GM12878 (cell line): ENCODE data around the gene HTR6. TPM values are rescaled to one million over a fixed set of nuclear protein-coding genes. Genes with fewer than 3 reads are reported as not detected.

Source experiments
- ATAC-seq: fragments of 200-7000 bp; cut with Tn5 transposase; 3 replicates; pipeline ENCODE4 v1.9.1; 2020; ENCODE audit warnings: mild to moderate bottlenecking, moderate library complexity
- BruUV-seq: library from RNA; stranded (reverse); fragments of 400-500 nt; replicated peaks from 2 replicates; lab custom pipeline; 2021; lab: Mats Ljungman, UMichigan
- CTCF ChIA-PET: fragments of 300-600 bp; sonication (Branson Sonifier 250); formaldehyde crosslinking; extraction: SDS; loops from one replicate; lab custom pipeline; 2021; ENCODE audit warnings: inconsistent platforms; lab: Yijun Ruan, JAX
- POLR2A ChIA-PET: fragments of 350-600 bp; formaldehyde crosslinking; extraction: SDS; loops from one replicate; lab custom pipeline; 2021; ENCODE audit warnings: inconsistent platforms; lab: Charles Lee
- RAD21 ChIA-PET: fragments of 300-600 bp; sonication (Branson Sonifier 250); formaldehyde crosslinking; loops from one replicate; lab custom pipeline; 2023; ENCODE audit warnings: antibody characterized with exemption; ENCODE audit not compliant: unreplicated experiment; lab: Charles Lee
- SMC1A ChIA-PET: fragments of 300-600 bp; sonication (Branson Sonifier 250); formaldehyde crosslinking; loops from one replicate; lab custom pipeline; 2023; ENCODE audit not compliant: unreplicated experiment, uncharacterized antibody; lab: Charles Lee
- DNase-seq: peaks from one replicate; pipeline ENCODE4 v3.0.0-alpha.2; 2011; ENCODE audit warnings: low read depth, low spot score
- FAIRE-seq: peaks from 3 replicates; lab custom pipeline; 2011; peaks lifted over from hg19 to GRCh38; lab: Jason Lieb, UNC
- H2AFZ ChIP-seq: 2 replicates; pipeline ENCODE4 v1.6.0; 2011; ENCODE audit warnings: low read depth, low read length, control low read depth; ENCODE audit not compliant: control insufficient read depth
- H3K27ac ChIP-seq: 2 replicates; pipeline ENCODE4 v1.5.1; 2011; ENCODE audit warnings: control low read depth; ENCODE audit not compliant: control insufficient read depth, insufficient read depth
- H3K27me3 ChIP-seq, 2 experiments: replicated peaks in 1 of 2; 2 replicates each; pipeline versions ENCODE4 v1.6.0 to v1.6.1; 2011; ENCODE audit warnings: low read length in 1 of 2; ENCODE audit not compliant: control insufficient read depth in 2 of 2, insufficient read depth in 2 of 2
- H3K36me3 ChIP-seq, 2 experiments: 2 replicates each; pipeline ENCODE4 v1.5.1; 2011; ENCODE audit warnings: low read length in 1 of 2; ENCODE audit not compliant: control insufficient read depth in 2 of 2, insufficient read depth in 2 of 2
- H3K4me1 ChIP-seq: 2 replicates; pipeline ENCODE4 v1.6.1; 2011; ENCODE audit warnings: mild to moderate bottlenecking, low read length, moderate library complexity, mixed read lengths; ENCODE audit not compliant: control insufficient read depth, insufficient read depth
- H3K4me2 ChIP-seq: 2 replicates; pipeline ENCODE4 v1.6.0; 2011; ENCODE audit warnings: control low read depth; ENCODE audit not compliant: control insufficient read depth, insufficient read depth
- H3K4me3 ChIP-seq: fragments of 200-600 bp; sonication (generic); 2 replicates; pipeline ENCODE4 v1.5.1; 2016
- H3K79me2 ChIP-seq: 2 replicates; pipeline ENCODE4 v1.6.0; 2011; ENCODE audit warnings: low read length; ENCODE audit not compliant: control insufficient read depth, insufficient read depth
- H3K9ac ChIP-seq: 2 replicates; pipeline ENCODE4 v1.8.0; 2011; ENCODE audit warnings: low read length, control low read depth, mixed read lengths; ENCODE audit not compliant: control insufficient read depth, insufficient read depth
- H3K9me3 ChIP-seq: replicated peaks from 3 replicates; pipeline ENCODE4 v1.5.1; 2011; ENCODE audit warnings: mild to moderate bottlenecking, low read length; ENCODE audit not compliant: control insufficient read depth, insufficient read depth
- H4K20me1 ChIP-seq: 2 replicates; pipeline ENCODE4 v1.6.0; 2011; ENCODE audit not compliant: control insufficient read depth, insufficient read depth
- KAT2A ChIP-seq: conservative IDR thresholded peaks from 2 replicates; pipeline ENCODE4 v1.6.1; 2011; ENCODE audit warnings: low read depth, low read length; ENCODE audit not compliant: control insufficient read depth
- MAX ChIP-seq: IDR thresholded peaks from 2 replicates; pipeline ENCODE4 v1.6.1; 2012; ENCODE audit warnings: low read depth, low read length, improper control_type of control experiment
- MEF2B ChIP-seq: fragments of 450-650 bp; IDR thresholded peaks from 2 replicates; pipeline ENCODE4 v1.6.1; 2018; ENCODE audit warnings: mild to moderate bottlenecking, moderate library complexity; ENCODE audit not compliant: partially characterized antibody, poor library complexity, severe bottlenecking
- RELB ChIP-seq: fragments of 450-650 bp; IDR thresholded peaks from 2 replicates; pipeline ENCODE4 v1.6.1; 2017; ENCODE audit warnings: low read depth, mild to moderate bottlenecking, moderate library complexity
- SIN3A ChIP-seq: IDR thresholded peaks from 2 replicates; pipeline ENCODE4 v1.6.1; 2012; ENCODE audit warnings: low read depth, low read length, improper control_type of control experiment
- SREBF1 ChIP-seq: IDR thresholded peaks from 2 replicates; pipeline ENCODE4 v1.6.1; 2012; ENCODE audit warnings: mild to moderate bottlenecking, low read length
- TAF1 ChIP-seq: IDR thresholded peaks from 2 replicates; pipeline ENCODE4 v1.6.1; 2011; ENCODE audit warnings: mild to moderate bottlenecking, low read depth, low read length, borderline replicate concordance
- ZNF274 ChIP-seq: IDR thresholded peaks from one replicate; pipeline ENCODE4 v1.8.0; 2011; ENCODE audit not compliant: insufficient read length, insufficient read depth
- ZNF622 ChIP-seq: fragments of 450-650 bp; IDR thresholded peaks from 2 replicates; pipeline ENCODE4 v1.6.1; 2017; ENCODE audit warnings: mild to moderate bottlenecking, inconsistent platforms
- WGBS: methylation state at CpG from one replicate; pipeline ENCODE4 v1.1.6; 2016; ENCODE audit warnings: low lambda C conversion rate; ENCODE audit not compliant: insufficient replicate concordance, insufficient coverage; ENCODE audit errors: missing lambda C conversion rate; 5-methylcytosine and 5-hydroxymethylcytosine counted together
- in situ Hi-C: fragments of 300-500 bp; cut with MboI; formaldehyde crosslinking; loops from 9 replicates; pipeline ENCODE4 v1.14.3; 2018; ENCODE audit warnings: mixed read lengths
- intact Hi-C: fragments of 100-400 bp; cut with micrococcal nuclease; formaldehyde crosslinking; loops from one replicate; pipeline ENCODE4 v1.14.2; 2022; ENCODE audit not compliant: unreplicated experiment
- polyA plus RNA-seq, 11 experiments: library from polyadenylated mRNA; depleted of rRNA in 4 of 11; unstranded in 6 of 11; stranded (reverse) in 5 of 11; fragments of >200 nt; fragmentation: Nextera tagmentation in 4 of 11; fragmentation: Illumina TruSeq in 1 of 11; extraction: Ambion mirVana in 4 of 11; extraction: Trizol in 1 of 11; gene quantifications; 1 replicate in 1 of 11; 2 replicates in 10 of 11; pipeline versions ENCODE4 v1.2.1 to v1.2.3, GENCODE V29; 2011 to 2016; ENCODE audit warnings: inconsistent platforms in 2 of 11, missing spikeins in 2 of 11, low read depth in 1 of 11
- total RNA-seq, 4 experiments: library from RNA; depleted of rRNA in 3 of 4; stranded (reverse); fragments of >200 nt in 3 of 4; fragmentation: Illumina TruSeq in 1 of 4; extraction: Trizol in 1 of 4; gene quantifications; 2 replicates each; pipeline versions ENCODE4 v1.2.1 to v1.2.3, GENCODE V29; 2013 to 2021

HTR6 gene
- total and polyA plus RNA-seq, 10 of the 15 experiments (the other 5 are each of a cell fraction or from before 2014, with no cell fraction given) = 0.03 to 5.3 (median 1.7) TPM; not detected in 2

- in situ Hi-C loops (no loop called here), intact Hi-C loops (loop anchor here (10.0 kb wide), 1 partner anchor 341 kb away; the partner anchor contains the start of genes AKR7A2 and SLC66A1)
- Histone ChIP-seq H3K4me2 (no peak overlapping the region), H3K4me1 (no peaks in the 10 kb centered on the region), H3K9me3 (no peaks in the 10 kb centered on the region), H3K36me3 (no peaks in the 10 kb centered on the region), H3K27me3 (no peaks in the 10 kb centered on the region; a peak in 1 of 4 replicates), H2AFZ (no peak overlapping the region), H3K4me3 (no peak overlapping the region), H3K9ac (no peak overlapping the region), H4K20me1 (no peaks in the 10 kb centered on the region), H3K79me2 (no peaks in the 10 kb centered on the region), H3K27ac (no peak overlapping the region)
- no peak for DNase-seq
- no TSS peak for BruUV-seq
- no peak for ATAC-seq
- SMC1A ChIA-PET = no interaction called here
- WGBS = 86% methylated on average over 6 of the region's 9 CpGs
- FAIRE-seq = no peak
- TF ChIP-seq MAX (no peak), SIN3A (no peak), MEF2B (no peak)
- CTCF ChIA-PET = interaction anchor here (0.6 to 0.7 kb wide), 2 partner anchors 55 to 489 kb away, joined by 3 read pairs; no protein-coding TSS in a partner anchor
- RAD21 ChIA-PET = no interaction called here
- POLR2A ChIA-PET = interaction anchor here (0.6 kb wide), 1 partner anchor 252 kb away, joined by 4 read pairs; no protein-coding TSS in a partner anchor
Observed at GRCh38 chr1:19656134-19656779, 8.4 kb upstream of the HTR6 start.

- FAIRE-seq (no peak), ATAC-seq (no peak), DNase-seq (no peak)
- Histone ChIP-seq H2AFZ (no peak overlapping the region), H3K4me1 (no peaks in the 10 kb centered on the region), H3K9me3 (no peaks in the 10 kb centered on the region), H3K27me3 (no peaks in the 10 kb centered on the region; a peak in 1 of 4 replicates), H3K27ac (no peak overlapping the region), H3K4me2 (no peak overlapping the region), H4K20me1 (no peaks in the 10 kb centered on the region), H3K36me3 (no peaks in the 10 kb centered on the region), H3K9ac (no peak overlapping the region), H3K4me3 (no peak overlapping the region), H3K79me2 (no peaks in the 10 kb centered on the region)
- RAD21 ChIA-PET = interaction anchor here (1.1 kb wide), 1 partner anchor 47 kb away, joined by 3 read pairs; no protein-coding TSS in a partner anchor
- WGBS = 58% methylated on average over 13 of the region's 15 CpGs
- intact Hi-C loops = loop anchor here (10.0 kb wide), 1 partner anchor 342 kb away; the partner anchor contains the start of genes AKR7A2 and SLC66A1
- in situ Hi-C loops = no loop called here
- no TSS peak for BruUV-seq
- SMC1A ChIA-PET = no interaction called here
- POLR2A ChIA-PET = interaction anchor here (0.6 kb wide), 1 partner anchor 252 kb away, joined by 4 read pairs; no protein-coding TSS in a partner anchor
- CTCF ChIA-PET = interaction anchor here (0.6 to 1.3 kb wide), 3 partner anchors 47 to 490 kb away, joined by 3 read pairs; no protein-coding TSS in a partner anchor
- TF ChIP-seq SREBF1 (no peak), RELB (no peak), ZNF622 (no peak), TAF1 (no peak), KAT2A (no peak), ZNF274 (no peak)
Observed at GRCh38 chr1:19656780-19657466, 7.8 kb upstream of the HTR6 start.
